Measurements from ENCODE around the gene ZBTB20. TPM values are rescaled to one million over a fixed set of nuclear protein-coding genes. Genes with fewer than 3 reads are reported as not detected.

ZBTB20 gene
- total RNA-seq, 4 donors from 2014 or later, result 69.9 to 112 (median 80.8) TPM

GRCh38 chr3:114850898-114851297 lies 296.2 kb downstream of the ZBTB20 start:
- 70% methylated on average over 1 of the region's 1 CpG for WGBS
- H3K27me3 ChIP-seq, result no peaks in the 10 kb centered on the region
- intact Hi-C loops (cut with DNase I), result no loop called here
- peaks cover 24 to 43% (median 33%) of the 10 kb centered on the region in 4 donors for H3K4me1 ChIP-seq
- H3K36me3 ChIP-seq, result no peaks in the 10 kb centered on the region
- no peaks in the 10 kb centered on the region for H3K9me3 ChIP-seq
- TF ChIP-seq EP300 (IDR thresholded peaks at IDR 0.05) (no peak), CTCF (IDR thresholded peaks at IDR 0.05) (no peak), POLR2A (IDR thresholded peaks at IDR 0.05; ENCODE audit: low read depth) (no peak), POLR2AphosphoS5 (IDR thresholded peaks at IDR 0.05) (no peak)
- DNase-seq (ENCODE audit: extremely low spot score), result no peak
- no peak overlapping the region for H3K27ac ChIP-seq (replicated peaks in 1 of 4)
- H3K4me3 ChIP-seq, result no peak overlapping the region

GRCh38 chr3:114848643-114849350 lies 298.3 kb downstream of the ZBTB20 start:
- H3K27ac ChIP-seq (replicated peaks in 1 of 4), result peak overlapping the region; percentile 61 to 74 (median 63)
- H3K4me3 ChIP-seq, result no peak overlapping the region
- H3K4me1 ChIP-seq, result peaks cover 24 to 38% (median 34%) of the 10 kb centered on the region in 4 donors
- no peaks in the 10 kb centered on the region for H3K27me3 ChIP-seq
- intact Hi-C loops (cut with DNase I), result no loop called here
- no peaks in the 10 kb centered on the region for H3K9me3 ChIP-seq
- no peak for TF ChIP-seq CTCF (IDR thresholded peaks at IDR 0.05)
- TF ChIP-seq EP300 (IDR thresholded peaks at IDR 0.05), result no peak
- TF ChIP-seq POLR2AphosphoS5 (IDR thresholded peaks at IDR 0.05), result no peak
- no peak for TF ChIP-seq POLR2A (IDR thresholded peaks at IDR 0.05; ENCODE audit: low read depth)
- 89% methylated on average over 3 of the region's 3 CpGs for WGBS
- no peaks in the 10 kb centered on the region for H3K36me3 ChIP-seq
- DNase-seq (ENCODE audit: extremely low spot score), result no peak

- no peaks in the 10 kb centered on the region for H3K36me3 ChIP-seq
- no peaks in the 10 kb centered on the region for H3K9me3 ChIP-seq
- intact Hi-C loops (cut with DNase I), result no loop called here
- H3K4me1 ChIP-seq, result peaks cover 24 to 38% (median 34%) of the 10 kb centered on the region in 4 donors
- peak overlapping the region; percentile 61 to 74 (median 63) for H3K27ac ChIP-seq (replicated peaks in 1 of 4)
- H3K27me3 ChIP-seq, result no peaks in the 10 kb centered on the region
- TF ChIP-seq EP300 (IDR thresholded peaks at IDR 0.05) (no peak), POLR2A (IDR thresholded peaks at IDR 0.05; ENCODE audit: low read depth) (no peak), CTCF (IDR thresholded peaks at IDR 0.05) (no peak), POLR2AphosphoS5 (IDR thresholded peaks at IDR 0.05) (no peak)
- WGBS, result 59% methylated on average over 7 of the region's 7 CpGs
- DNase-seq (ENCODE audit: extremely low spot score), result no peak
- H3K4me3 ChIP-seq, result no peak overlapping the region
Observed at GRCh38 chr3:114848082-114848481, 299.0 kb downstream of the ZBTB20 start.

- intact Hi-C loops (cut with DNase I), result no loop called here
- Histone ChIP-seq H3K27ac (replicated peaks in 1 of 4) (peak overlapping the region; percentile 61 to 74 (median 63)), H3K4me1 (peaks cover 24 to 38% (median 34%) of the 10 kb centered on the region in 4 donors), H3K4me3 (no peak overlapping the region), H3K36me3 (no peaks in the 10 kb centered on the region), H3K27me3 (no peaks in the 10 kb centered on the region), H3K9me3 (no peaks in the 10 kb centered on the region)
- no peak for DNase-seq (ENCODE audit: extremely low spot score)
- WGBS, result 42% methylated on average over 2 of the region's 2 CpGs
- TF ChIP-seq POLR2A (IDR thresholded peaks at IDR 0.05; ENCODE audit: low read depth) (no peak), POLR2AphosphoS5 (IDR thresholded peaks at IDR 0.05) (no peak), CTCF (IDR thresholded peaks at IDR 0.05) (no peak), EP300 (IDR thresholded peaks at IDR 0.05) (no peak)
Observed at GRCh38 chr3:114847564-114847963, 299.5 kb downstream of the ZBTB20 start.

Data from esophagus muscularis mucosa (tissue), 4 donors.